ENCODE data around the gene CAPS. TPM values are rescaled to one million over a fixed set of nuclear protein-coding genes. Genes with fewer than 3 reads are reported as not detected.
A peak's percentile ranks its signal among the peaks of the same experiment; 100 is the strongest.

CAPS gene
- polyA plus RNA-seq, 2 of the 4 experiments (the other 2 are of a cell fraction) = 1.4 to 1.7 TPM

DNA sequence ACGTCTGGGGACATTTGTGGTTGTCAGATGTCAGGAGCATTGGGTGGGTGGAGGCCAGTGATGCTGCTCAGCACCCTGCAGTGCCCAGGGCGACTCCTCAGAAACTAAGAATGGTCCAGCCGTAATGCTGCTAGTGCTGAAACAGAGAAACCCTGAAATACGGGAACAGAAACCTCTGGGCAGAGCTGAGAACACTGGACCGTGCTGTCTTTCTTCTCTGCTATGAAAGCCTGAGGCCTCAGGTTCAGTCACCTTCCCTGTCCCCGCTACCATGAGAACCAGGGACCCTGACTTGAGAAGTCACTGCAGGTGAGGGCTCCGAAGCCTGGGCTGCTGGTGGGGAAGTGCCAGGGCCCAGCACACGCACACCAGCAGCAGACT, 13.4 kb downstream of the CAPS start:
- ATAC-seq = no peak
- WGBS (ENCODE audit: missing lambda C conversion rate) = 94% methylated on average over 7 of the region's 8 CpGs

GRCh38 chr19:5929179-5929578, 15.1 kb downstream of the CAPS start:
- no peak for ATAC-seq
- POLR2A ChIA-PET = no interaction called here
- CTCF ChIA-PET = interaction anchor here (1.1 kb wide), 1 partner anchor 70 kb away, joined by 3 read pairs; no protein-coding TSS in a partner anchor
- no peak for TF ChIP-seq E2F6 (IDR thresholded peaks at IDR 0.05; ENCODE audit: borderline replicate concordance, low read depth)
- no peak for TF ChIP-seq HOXA7 (CRISPR knock-in tag; IDR thresholded peaks at IDR 0.05)
- no peak for TF ChIP-seq CEBPB (IDR thresholded peaks at IDR 0.05)
- no peak for TF ChIP-seq RCOR1 (IDR thresholded peaks at IDR 0.05; ENCODE audit: low read depth, low read length)
- TF ChIP-seq JUNB (IDR thresholded peaks at IDR 0.05) = no peak
- TF ChIP-seq, protein P1, sequence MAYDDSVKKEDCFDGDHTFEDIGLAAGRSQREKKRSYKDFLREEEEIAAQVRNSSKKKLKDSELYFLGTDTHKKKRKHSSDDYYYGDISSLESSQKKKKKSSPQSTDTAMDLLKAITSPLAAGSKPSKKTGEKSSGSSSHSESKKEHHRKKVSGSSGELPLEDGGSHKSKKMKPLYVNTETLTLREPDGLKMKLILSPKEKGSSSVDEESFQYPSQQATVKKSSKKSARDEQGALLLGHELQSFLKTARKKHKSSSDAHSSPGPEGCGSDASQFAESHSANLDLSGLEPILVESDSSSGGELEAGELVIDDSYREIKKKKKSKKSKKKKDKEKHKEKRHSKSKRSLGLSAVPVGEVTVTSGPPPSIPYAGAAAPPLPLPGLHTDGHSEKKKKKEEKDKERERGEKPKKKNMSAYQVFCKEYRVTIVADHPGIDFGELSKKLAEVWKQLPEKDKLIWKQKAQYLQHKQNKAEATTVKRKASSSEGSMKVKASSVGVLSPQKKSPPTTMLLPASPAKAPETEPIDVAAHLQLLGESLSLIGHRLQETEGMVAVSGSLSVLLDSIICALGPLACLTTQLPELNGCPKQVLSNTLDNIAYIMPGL (CRISPR knock-in tag; IDR thresholded peaks at IDR 0.05; ENCODE audit: borderline replicate concordance) = no peak
- no peak for TF ChIP-seq POLR2AphosphoS2 (conservative IDR thresholded peaks at IDR 0.05; ENCODE audit: low read length)
- no peak for TF ChIP-seq ZSCAN20 (CRISPR knock-in tag; IDR thresholded peaks at IDR 0.05)
- TF ChIP-seq EHF (CRISPR knock-in tag; IDR thresholded peaks at IDR 0.05) = no peak
- TF ChIP-seq FOXS1 (CRISPR knock-in tag; IDR thresholded peaks at IDR 0.05) = no peak
- TF ChIP-seq, protein P2, sequence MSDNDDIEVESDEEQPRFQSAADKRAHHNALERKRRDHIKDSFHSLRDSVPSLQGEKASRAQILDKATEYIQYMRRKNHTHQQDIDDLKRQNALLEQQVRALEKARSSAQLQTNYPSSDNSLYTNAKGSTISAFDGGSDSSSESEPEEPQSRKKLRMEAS (IDR thresholded peaks at IDR 0.05) = no peak
- TF ChIP-seq USF2 (IDR thresholded peaks at IDR 0.05) = no peak
- TF ChIP-seq CHD4 (IDR thresholded peaks at IDR 0.05; ENCODE audit: borderline replicate concordance) = no peak
- no peak for TF ChIP-seq TFCP2L1 (CRISPR knock-in tag; IDR thresholded peaks at IDR 0.05)
- TF ChIP-seq RARB (CRISPR knock-in tag; IDR thresholded peaks at IDR 0.05) = no peak
- no peak for TF ChIP-seq JUN (IDR thresholded peaks at IDR 0.05)
- TF ChIP-seq HOXB13 (CRISPR knock-in tag; IDR thresholded peaks at IDR 0.05; ENCODE audit: low read depth) = no peak
- Histone ChIP-seq H3K9me3 (no peaks in the 10 kb centered on the region), H3K27ac (no peak overlapping the region), H3K4me2 (no peak overlapping the region), H3K4me1 (no peaks in the 10 kb centered on the region), H3K4me3 (no peak overlapping the region)
- WGBS (ENCODE audit: missing lambda C conversion rate) = 92% methylated on average over 10 of the region's 13 CpGs
- no peak for FAIRE-seq
- DNase-seq (ENCODE audit: low read depth in 1 of 2, low spot score in 1 of 2) = no peak

More for the DNA sequence above, 13.4 kb downstream of the CAPS start:
- Histone ChIP-seq H3K4me3 (no peak overlapping the region), H3K27ac (no peak overlapping the region), H3K9me3 (no peaks in the 10 kb centered on the region), H3K4me2 (no peak overlapping the region), H3K4me1 (no peaks in the 10 kb centered on the region)
- POLR2A ChIA-PET = no interaction called here
- DNase-seq (ENCODE audit: low read depth in 1 of 2, low spot score in 1 of 2) (no peak), FAIRE-seq (no peak)
- TF ChIP-seq KDM5A (IDR thresholded peaks at IDR 0.05) = no peak
- TF ChIP-seq FOSB (CRISPR knock-in tag; IDR thresholded peaks at IDR 0.05) = no peak
- TF ChIP-seq POLR2A (IDR thresholded peaks at IDR 0.05; ENCODE audit: low read length) = no peak
- no peak for TF ChIP-seq PHF8 (IDR thresholded peaks at IDR 0.05; ENCODE audit: borderline replicate concordance, low read depth)
- no peak for TF ChIP-seq RARB (CRISPR knock-in tag; IDR thresholded peaks at IDR 0.05)
- TF ChIP-seq NR3C1 (IDR thresholded peaks at IDR 0.05) = no peak
- TF ChIP-seq FOXS1 (CRISPR knock-in tag; IDR thresholded peaks at IDR 0.05) = no peak
- CTCF ChIA-PET = interaction anchor here (0.8 kb wide), 1 partner anchor 30 kb away, joined by 3 read pairs; no protein-coding TSS in a partner anchor

DNA sequence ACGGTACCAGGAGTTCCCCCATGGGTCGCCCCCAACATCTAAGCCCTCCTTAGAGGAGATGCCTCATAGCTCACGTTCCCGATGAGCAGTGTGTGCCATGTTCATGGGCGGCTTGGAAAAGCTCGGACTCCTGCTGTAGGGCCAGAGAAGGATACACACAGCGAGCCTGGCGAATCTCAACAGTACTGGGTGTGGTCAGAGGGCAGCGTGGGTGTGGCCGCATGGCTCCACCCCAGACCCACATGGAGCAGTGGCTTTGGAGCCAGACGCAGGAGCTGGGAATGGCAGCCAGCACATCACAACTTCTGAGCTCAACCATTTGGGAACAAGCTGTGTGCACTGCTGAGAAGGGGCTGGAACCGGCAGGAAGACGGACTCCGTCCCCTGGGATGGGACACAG, 15.6 kb downstream of the CAPS start:
- CTCF ChIA-PET = interaction anchor here (0.7 to 1.1 kb wide), 2 partner anchors 36 to 70 kb away, joined by 3 read pairs; no protein-coding TSS in a partner anchor
- TF ChIP-seq POLR2AphosphoS2 (conservative IDR thresholded peaks at IDR 0.05; ENCODE audit: low read length) = no peak
- TF ChIP-seq HOXB13 (CRISPR knock-in tag; IDR thresholded peaks at IDR 0.05; ENCODE audit: low read depth) = no peak
- no peak for TF ChIP-seq JUNB (IDR thresholded peaks at IDR 0.05)
- no peak for TF ChIP-seq MAFK (IDR thresholded peaks at IDR 0.05; ENCODE audit: partially characterized antibody)
- no peak for TF ChIP-seq RNF2 (IDR thresholded peaks at IDR 0.05; ENCODE audit: borderline replicate concordance, low read depth)
- no peak for TF ChIP-seq JUN (IDR thresholded peaks at IDR 0.05)
- TF ChIP-seq HEYL (CRISPR knock-in tag; IDR thresholded peaks at IDR 0.05) = no peak
- no peak for TF ChIP-seq ESRRA (IDR thresholded peaks at IDR 0.05; ENCODE audit: borderline replicate concordance, low read length)
- no peak for TF ChIP-seq CBX2 (IDR thresholded peaks at IDR 0.05; ENCODE audit: borderline replicate concordance, low read depth)
- TF ChIP-seq CHD2 (IDR thresholded peaks at IDR 0.05; ENCODE audit: low read length, partially characterized antibody) = no peak
- TF ChIP-seq HOXA7 (CRISPR knock-in tag; IDR thresholded peaks at IDR 0.05) = no peak
- TF ChIP-seq MYC (IDR thresholded peaks at IDR 0.05; ENCODE audit: borderline replicate concordance, low read length) = no peak
- TF ChIP-seq TFCP2L1 (CRISPR knock-in tag; IDR thresholded peaks at IDR 0.05) = no peak
- WGBS (ENCODE audit: missing lambda C conversion rate) = 94% methylated on average over 12 of the region's 14 CpGs

More for the DNA sequence above, 15.6 kb downstream of the CAPS start:
- Histone ChIP-seq H3K27ac (no peak overlapping the region), H3K4me2 (no peak overlapping the region), H3K4me1 (no peaks in the 10 kb centered on the region), H3K9me3 (no peaks in the 10 kb centered on the region), H3K4me3 (no peak overlapping the region)
- no peak for FAIRE-seq
- peak in 1 of 2 experiments; percentile 48; a peak in 1 of 6 replicates for ATAC-seq
- no peak for DNase-seq (ENCODE audit: low read depth in 1 of 2, low spot score in 1 of 2)
- POLR2A ChIA-PET = no interaction called here
